Fibroblast of skin of back (primary cell): ENCODE results near the gene EPB41L1.

Experiments used
- DNase-seq: peaks from one replicate; pipeline ENCODE4 v3.0.0-alpha.2; 2013

The EPB41L1 gene

DNA sequence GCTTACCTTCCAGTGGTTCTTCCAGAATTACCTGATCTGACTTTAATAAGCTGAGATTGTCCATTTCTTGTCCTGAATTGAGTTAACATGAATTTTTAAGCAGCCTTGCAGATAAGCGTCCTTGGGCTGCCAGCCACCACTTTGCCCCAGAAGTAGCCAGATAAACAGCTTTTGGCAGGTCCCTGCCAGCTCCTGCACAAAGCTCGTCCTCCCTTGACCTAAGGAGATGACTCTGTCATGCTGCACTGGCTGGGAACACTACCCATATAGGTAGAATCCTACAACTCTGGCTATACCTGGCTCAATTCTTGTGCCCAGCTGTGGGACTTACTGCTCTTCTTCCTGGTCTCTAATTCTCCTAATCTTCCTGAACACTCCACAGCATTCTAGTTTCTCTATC is 42.1 kb downstream of the EPB41L1 start:
- DNase-seq: no peak

DNA sequence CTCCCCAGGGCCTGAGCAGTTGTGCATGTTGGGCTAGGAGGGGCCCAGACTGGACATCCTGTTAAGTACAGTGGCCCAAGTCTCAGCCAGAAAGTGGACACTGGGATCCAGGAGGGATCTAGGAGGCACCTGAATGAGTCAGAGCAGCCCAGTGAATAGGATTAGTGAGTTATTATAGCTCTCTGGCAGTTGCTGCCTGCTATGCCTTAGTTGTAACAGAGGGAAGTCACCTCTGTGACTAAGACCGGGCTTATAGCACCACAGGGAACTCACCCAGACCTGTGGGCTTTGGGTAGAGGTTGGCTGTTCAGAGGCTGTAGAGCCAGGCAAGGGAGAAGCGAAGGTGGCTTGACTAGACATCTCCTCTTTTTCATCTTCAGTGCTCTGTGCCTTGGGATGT is 42.7 kb downstream of the EPB41L1 start:
- DNase-seq: no peak

DNA sequence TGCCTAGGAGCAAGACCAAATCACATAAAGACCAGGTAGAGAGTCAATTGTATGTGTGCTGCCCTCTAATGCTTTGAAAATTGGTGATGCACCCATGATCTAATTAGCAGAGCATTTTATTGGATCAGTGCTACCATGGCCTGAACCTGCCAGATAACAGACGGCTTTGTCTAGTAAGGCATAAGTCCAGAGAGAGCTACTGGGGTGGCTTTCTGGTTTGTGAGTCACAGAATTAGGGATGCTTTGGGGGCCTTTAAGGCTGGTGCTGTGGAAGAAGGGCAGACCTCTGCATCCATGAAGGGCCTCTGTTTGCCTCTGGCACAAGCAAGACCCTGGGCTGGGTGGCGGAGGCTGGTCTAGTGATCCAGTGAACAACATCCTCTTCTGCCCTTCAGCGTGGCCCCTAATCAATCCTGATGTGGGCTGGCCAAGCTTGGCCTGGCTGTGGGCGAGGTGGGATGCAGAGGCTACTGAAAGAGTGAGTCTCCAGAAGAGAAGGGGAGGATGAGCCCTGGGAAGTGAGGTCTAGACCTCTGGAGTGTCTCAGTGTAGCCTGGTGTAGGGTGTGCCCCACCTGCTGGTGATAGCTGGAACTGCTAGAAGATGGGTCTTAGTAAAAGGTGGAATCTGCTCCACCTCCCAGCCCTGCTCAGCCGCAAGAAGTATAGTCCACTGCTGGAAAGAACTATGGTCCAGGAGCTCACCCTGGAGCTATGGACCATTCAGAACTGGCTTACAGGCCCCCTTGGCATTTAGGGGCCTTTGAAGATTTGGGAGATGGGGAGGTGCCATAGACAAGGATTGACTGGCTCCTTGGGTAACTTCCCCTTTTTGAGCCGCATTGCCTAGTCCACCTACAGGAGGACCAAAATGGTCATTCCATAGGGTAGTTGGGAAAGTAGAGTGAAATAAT is 45.1 kb downstream of the EPB41L1 start:
- DNase-seq: peak; percentile 71

DNA sequence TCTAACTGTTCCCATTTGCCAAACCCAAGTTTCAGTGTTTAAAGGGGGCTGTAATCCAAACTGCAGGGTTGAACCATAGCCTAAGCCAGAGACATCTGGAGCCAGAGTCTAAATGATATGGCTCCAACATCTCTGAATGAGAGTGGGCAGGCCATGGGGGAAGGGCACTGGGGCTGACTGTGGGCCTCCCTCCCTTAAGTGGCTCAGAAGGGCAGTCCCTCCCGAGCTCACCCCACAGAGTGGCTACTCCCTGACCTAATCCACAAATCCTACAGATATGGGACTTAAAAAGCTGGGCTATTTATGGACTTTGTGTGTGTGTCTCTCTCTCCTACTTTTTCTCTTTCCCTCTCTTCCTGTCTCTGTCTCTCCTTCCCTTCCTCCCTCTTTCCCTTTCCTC is 45.9 kb downstream of the EPB41L1 start:
- no peak for DNase-seq

DNA sequence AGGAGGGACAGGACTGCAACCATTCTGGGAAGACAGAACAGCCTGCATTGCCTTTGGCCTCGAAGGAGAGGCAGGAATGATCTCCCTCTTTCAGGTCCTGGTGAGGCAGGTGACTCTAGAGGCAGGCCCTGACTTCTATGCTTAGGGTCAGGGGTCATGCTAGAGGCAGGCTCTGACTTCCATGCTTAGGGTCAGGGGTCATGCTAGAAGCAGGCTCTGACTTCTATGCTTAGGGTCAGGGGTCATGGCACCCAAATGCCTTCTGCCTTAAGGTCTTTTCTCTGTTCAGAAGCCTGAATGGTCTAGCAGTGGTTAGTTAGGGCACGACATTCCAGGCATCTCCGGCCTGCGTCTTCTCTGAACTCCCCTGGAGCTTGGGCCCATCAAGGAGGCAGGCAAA is 46.7 kb downstream of the EPB41L1 start:
- DNase-seq: no peak

DNA sequence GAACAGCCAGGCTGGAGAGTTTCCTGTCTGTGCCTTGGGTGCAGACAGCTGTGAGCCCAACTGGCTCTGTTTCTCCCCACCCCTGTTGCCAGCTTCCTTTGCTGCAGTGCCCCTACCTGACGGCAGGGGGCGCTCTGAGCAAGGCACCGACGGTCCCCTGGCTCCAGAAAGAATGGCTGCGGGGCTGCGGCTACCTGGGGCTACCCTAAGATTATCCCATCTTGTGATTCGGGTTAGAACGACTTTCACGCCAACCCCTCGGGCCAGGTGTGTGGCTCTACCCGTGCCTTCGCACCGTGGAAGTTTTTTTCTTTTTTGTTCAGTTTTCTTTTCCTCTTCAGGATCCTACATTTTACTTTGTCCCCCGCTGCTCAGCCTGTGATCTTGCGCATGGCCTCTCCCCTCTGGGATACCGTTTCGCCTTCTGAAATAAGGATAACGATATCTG is 48.4 kb downstream of the EPB41L1 start:
- DNase-seq: peak; percentile 40

DNA sequence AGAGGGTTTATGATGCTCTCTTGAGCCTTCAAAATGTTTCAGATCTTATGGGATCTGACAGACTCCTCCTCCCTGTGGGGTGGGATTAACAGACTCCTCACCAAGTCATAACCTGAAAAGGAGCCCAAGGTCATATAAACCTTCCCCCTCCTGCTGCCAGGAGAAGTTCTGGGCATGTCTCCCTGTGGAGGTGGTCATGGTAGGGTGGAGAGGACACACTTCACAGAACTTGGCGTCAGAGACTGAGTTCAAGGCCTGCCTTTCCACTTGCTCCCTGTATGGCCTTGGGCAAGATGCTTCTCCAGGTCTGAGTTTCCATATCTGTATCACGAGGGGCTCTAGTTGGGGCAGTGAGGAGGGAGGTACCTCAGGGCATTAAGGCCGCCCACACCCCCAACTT is 49.3 kb downstream of the EPB41L1 start:
- no peak for DNase-seq

DNA sequence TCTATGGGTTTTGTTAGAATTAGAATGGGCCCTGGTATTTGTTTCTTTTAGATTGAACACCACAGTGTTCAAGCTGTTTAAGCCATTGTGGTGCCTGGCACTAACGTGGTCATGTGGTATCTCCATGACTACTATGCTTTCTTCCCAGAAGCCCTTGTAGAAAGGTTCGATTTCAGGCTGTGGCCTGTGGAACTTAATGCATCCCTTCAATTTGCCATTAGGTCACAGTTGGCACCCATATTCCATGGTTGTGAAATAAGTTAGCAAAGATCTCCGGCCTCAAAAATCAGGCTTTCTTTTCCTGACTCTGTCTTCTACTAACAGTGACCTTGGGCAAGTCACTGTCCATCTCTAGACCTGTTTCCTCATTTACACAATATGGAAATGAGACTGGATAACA is 50.5 kb downstream of the EPB41L1 start:
- DNase-seq: no peak

DNA sequence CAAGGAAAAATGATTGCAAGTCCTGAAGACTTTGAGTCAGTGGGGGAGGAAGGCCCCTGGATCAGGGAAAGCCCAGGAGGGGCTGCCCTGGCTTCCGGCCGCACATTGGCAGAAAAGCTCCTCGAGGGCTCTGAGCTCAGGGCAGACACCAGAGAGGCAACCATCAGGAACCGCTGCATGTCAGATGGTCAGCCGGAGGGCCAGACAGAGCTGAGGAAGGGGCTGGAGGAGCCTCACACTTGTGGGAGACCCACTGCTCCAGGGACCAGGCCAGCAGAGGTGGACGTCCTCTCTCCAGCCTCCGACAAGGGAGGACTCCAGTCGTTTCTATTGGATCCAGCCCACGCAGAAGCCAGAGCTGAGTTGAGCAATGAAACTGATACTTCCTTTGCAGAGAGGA is 51.5 kb downstream of the EPB41L1 start:
- no peak for DNase-seq

DNA sequence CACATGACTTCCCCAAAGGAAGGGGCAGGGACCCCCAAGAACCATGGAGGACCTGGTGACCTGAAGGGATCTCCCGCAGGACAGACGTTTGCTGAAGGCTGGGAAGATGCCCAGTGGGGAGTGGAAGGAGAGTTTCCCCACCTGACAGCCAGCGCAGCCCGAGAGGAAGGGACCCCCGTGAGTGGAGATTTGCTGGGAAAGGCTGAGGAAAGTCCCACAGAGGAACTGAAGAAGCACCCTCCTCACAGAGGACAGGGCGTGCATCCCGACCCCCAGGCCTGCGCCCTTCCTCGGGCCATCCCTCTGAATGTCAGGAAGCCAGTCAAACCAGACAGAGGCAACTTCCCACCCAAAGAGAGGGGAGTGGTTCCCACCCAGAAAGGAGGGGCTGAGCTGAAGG is 52.1 kb downstream of the EPB41L1 start:
- no peak for DNase-seq

DNA sequence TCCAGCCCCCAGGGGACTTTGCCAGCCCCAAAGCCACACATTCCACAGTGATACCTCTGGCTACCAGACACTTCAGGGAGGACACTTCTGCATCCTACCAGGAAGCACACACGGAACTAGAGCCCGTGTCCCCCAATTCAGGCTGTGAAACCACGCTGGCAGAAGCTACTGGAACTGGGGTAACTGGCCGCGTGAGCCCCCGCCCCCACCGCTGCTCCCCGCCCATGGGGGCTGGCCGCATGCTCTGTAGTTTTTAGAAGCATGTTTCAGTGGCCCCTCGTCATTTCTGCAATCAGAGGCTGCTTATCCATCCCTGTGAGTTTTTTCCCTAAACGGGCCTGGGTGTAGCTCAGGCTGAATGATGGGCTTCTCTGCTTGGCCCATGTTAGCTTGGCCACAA is 53.1 kb downstream of the EPB41L1 start:
- DNase-seq: no peak

DNA sequence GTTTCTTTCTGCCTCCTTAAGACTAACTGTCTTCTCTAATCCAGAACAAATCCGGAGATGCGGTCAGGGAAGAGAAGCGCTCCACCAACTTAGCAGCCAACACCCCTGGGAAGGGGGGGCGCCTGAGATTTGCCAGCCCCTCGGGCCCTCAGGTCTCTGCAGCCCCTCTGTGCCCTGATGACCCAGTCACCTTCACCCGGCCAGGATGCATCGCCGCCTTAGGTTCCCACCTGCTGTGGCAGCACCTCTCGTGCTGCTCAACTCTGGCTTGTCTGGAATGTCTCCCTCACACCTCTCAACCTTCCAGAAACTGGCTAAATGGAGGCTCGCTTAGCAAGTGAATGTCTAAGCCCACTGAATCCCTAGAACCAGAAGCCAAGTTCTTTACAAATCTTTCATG is 53.7 kb downstream of the EPB41L1 start:
- no peak for DNase-seq

DNA sequence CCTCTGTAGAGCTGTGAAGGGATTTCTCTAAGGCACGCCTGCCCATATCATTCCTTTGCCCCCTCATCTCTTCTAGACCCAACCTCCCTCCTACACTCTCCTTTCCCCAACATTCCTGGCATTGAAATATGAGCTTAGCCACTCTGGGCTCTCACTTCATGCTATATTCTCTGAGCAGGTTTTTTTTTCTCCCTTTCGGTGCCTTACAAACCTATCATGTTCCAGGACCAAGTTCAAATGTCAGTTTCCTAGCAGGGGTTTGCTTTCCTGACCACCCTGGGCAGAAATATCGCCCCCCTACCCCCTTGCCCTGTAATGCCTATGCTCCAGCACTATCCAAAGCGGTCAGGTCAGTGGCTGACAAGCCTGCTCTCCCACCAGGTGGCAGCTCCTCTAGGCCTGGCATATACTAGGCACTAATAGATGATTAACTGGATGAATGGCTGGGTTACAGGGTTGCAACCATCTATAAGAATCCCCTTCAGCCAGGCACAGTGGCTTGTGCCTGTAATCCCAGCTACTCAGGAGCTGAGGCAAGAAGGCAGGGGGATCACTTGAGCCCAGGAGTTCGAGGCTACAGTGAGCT is 56.0 kb downstream of the EPB41L1 start:
- no peak for DNase-seq

DNA sequence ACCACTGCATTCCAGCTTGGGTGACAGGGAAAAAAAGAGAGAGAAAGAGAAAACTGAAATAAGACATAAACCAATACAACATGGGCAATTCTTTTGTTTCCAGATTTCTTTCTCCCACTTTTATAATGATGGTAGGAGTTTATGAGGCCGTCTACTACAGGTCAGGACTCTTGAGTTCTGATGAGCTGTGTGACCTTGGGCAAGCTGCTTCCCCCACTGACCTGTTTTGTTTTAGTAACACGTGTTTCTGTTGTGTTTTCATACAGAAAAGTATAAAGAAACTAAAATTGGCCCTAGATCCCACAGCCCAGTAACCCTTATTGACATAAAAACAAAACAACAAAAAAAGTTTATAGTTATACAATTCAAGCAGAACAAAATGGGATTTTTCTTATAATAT is 58.8 kb downstream of the EPB41L1 start:
- no peak for DNase-seq

DNA sequence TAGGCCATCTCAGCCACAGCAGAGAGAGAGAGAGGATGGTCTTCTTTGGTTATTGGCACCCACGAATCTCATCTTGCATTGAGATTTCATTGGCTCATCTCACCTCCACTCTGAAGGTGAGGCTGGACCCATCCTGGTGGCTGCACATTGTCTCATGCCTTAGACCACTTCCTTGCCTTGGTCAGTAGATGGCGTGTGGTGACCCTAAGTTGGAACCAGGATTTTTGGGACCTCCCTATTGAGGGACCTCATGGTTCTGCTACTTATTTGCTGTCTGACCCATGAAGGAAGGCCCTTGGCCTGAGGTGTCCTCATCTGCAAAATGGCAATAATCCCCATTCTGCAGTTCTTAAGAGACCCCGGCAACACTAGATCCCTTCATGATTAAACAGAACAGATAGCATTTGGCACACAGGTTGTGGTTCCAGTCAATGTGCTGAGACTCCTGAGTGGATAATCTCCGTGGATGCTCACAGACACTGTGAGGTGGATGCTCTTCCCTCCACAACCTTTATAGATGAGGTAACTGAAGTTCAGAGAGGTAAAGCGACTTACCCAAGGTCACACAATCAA is 60.2 kb downstream of the EPB41L1 start:
- peak; percentile 20 for DNase-seq

DNA sequence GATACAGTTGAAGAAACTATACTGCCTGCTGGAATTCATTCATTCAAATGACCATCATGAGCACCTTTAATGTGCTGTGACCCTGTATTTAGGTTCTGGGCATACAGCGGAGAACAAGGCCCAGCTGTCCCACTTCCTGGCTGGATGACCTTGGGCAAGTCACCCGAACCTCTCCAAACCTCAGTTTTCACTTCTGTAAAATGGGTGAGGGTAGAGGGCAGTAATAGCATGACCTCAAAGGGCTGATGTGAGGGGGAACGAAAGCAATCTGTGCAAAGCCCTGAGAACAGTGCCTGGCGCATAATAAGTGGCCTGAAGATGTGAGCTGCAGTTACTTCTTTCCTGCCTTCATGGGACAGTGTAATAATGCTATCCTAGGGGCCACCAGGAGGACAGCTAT is 61.2 kb downstream of the EPB41L1 start:
- DNase-seq: no peak

DNA sequence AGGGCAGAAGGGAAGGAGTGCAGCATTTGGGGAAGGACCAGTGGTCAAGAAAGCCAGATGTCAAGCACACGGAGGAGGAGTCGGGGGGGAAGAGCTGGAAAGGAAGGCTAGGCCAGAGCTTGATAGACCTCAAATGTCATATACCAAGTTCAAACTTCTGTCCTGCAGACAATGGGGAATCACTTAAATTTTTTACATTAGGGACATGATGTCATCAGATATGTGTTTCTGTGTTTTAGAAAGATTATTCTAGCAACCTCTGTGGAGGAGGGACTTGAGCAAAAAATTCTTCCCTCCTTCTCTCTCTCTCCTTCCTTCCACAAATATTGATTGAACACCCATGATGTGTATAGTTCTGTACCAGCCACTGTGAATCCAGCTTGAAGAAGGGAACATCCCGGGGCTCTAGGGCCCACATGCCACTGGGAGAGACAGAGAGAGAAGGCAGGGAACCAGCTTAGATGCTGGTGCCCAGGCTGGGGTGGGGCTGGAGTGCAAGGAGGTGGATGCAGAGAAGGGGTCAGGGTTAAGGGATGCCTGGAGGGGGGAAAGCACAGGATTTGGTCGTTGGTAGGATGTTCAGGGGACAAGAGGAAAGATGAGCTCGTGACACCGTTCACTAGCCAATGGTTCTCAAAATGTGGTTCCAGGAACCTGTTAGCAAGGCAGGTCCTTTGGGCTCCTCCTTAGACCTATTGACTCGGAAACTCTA is 61.9 kb downstream of the EPB41L1 start:
- DNase-seq: no peak

DNA sequence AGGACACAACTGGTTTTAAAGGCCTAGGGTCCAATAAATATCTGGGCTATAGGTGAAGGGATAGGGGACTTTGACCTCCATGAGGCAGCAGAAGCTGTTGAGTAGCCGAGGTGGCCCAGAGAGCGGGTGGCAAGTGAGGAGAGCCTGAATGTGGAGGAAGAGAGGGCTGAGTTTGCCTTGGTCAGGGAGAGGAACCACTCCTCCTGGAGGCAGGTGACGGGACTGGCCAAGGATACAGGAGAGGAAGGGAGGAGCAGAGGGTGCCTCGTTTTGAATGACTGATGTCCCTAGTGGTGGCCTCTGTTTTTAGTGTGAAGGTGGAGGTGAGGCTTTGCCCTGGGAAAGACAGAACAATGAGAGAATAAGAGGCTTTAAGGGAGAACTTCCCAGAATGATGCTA is 62.7 kb downstream of the EPB41L1 start:
- no peak for DNase-seq

DNA sequence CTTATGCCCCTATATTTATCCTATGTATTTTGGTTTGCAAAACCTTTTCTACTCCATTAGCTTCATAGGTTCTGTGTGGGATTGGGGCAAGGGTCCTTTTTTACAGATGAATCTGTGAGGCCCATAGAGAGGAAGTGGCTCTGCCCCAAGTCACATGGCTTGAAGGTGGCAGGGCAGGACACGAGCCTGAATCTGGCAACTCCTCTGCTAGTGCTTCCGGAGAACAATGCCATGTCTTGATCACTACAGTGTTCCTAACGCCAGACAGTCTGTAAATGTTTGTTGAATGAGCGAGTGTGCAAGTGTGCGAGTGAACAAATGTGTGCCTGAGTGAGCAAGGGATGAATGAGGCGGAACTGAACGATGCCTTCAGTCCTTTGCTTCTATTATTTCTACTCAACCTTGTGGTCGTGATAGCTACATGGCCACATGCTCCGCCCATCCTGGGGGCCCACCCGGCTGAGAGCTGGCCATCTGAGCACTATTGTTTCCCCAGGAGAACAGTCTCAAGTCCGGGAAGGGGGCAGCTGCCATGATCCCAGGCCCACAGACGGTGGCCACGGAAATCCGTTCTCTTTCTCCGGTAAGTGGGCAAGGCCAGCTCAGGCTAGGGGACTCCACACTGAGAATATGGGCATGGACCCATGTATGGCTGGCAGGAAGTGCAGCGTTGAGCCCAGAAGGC is 64.0 kb downstream of the EPB41L1 start:
- DNase-seq: no peak

DNA sequence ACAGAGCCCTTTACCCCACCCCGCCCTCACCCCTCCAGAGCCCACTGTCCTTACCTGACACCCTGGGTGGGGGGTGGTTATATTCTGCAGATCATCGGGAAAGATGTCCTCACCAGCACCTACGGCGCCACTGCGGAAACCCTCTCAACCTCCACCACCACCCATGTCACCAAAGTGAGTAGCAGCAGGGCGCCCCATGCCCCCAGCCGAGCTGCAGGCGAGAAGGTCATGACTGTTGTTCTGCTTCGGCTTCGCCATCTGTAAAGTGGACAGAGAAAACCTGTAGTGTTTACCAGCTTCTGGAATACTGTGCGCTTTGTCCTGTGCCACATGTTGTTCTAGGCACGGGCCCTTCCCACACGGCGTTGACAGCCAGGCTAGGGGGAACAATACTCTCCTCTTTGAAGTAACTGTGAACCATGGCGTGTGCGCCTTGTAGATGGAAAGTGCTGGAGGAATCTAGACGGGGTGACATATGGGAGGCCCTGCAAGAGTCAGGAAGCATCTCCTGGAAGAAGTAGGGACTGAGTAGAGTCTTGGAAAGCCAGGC is 65.2 kb downstream of the EPB41L1 start:
- no peak for DNase-seq

DNA sequence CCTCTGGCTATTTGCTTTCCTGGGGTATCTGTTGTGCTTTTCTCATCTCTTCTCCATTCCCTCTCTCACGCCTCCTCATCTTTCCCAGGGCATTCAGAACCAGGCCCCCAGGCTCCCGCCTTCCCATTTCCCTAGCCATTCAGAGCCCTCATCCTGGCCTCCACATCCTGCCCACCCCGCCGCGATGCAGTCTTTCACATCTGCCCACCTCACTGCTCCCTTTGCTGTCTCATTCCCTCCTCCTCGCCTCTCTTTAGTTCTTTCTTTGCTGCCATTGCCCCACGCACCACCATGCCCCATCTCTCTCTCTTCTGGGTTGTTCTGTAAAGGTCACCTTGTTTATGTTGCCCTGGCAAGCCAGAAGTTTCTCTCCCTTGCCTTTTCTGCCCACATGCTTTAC is 71.1 kb downstream of the EPB41L1 start:
- DNase-seq: no peak

DNA sequence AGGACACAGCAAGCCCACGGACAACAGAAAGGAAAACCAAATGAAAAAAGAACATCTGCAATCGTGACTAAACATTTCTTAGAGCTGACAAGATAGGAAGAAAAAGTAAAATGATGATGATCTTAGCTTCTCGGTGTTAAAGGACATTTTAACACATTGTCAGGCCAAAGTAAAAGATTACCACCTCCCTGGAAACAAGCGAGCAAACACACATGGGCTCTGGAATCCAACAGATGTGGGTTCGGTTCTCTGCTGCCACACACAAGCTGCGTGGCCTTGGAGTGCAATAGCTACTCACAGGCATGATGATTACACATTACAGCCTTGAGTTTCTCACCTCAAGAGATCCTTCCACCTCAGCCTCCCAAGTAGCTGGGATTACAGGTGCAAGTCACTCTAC is 74.2 kb downstream of the EPB41L1 start:
- DNase-seq: no peak
